Small intestine (tissue), 7 donors: ENCODE results near the gene TAPBPL. TPM values are rescaled to one million over a fixed set of nuclear protein-coding genes. Genes with fewer than 3 reads are reported as not detected.
A peak's percentile ranks its signal among the peaks of the same experiment; 100 is the strongest.

Experiments
- DNase-seq, 2 donors: peaks; one replicate each; pipeline versions ENCODE4 v3.0.0 to v3.0.0-alpha.2; 2013
- FAIRE-seq: peaks from 2 replicates; lab custom pipeline; 2012; peaks lifted over from hg19 to GRCh38; lab: Jason Lieb, UNC
- H3K27ac ChIP-seq, 3 donors: one replicate each; pipeline ENCODE4 v1.5.1; 2013; ENCODE audit warnings: low read length in 2 of 3, mild to moderate bottlenecking in 2 of 3, control low read depth in 1 of 3, inconsistent platforms in 1 of 3, low read depth in 1 of 3, moderate library complexity in 1 of 3
- H3K27me3 ChIP-seq, 3 donors: one replicate each; pipeline ENCODE4 v1.6.1; 2013; ENCODE audit warnings: low read length in 3 of 3, inconsistent platforms in 1 of 3; ENCODE audit not compliant: control insufficient read depth in 3 of 3, insufficient read depth in 3 of 3
- H3K36me3 ChIP-seq, 3 donors: one replicate each; pipeline ENCODE4 v1.6.1; 2013; ENCODE audit warnings: low read length in 3 of 3, inconsistent platforms in 1 of 3, low read depth in 1 of 3, mild to moderate bottlenecking in 1 of 3, moderate library complexity in 1 of 3; ENCODE audit not compliant: control insufficient read depth in 3 of 3, insufficient read depth in 2 of 3
- H3K4me1 ChIP-seq, 3 donors: one replicate each; pipeline ENCODE4 v1.6.1; 2013; ENCODE audit warnings: low read length in 2 of 3, inconsistent platforms in 1 of 3, low read depth in 1 of 3, mild to moderate bottlenecking in 1 of 3, moderate library complexity in 1 of 3; ENCODE audit not compliant: control insufficient read depth in 3 of 3, insufficient read depth in 2 of 3
- H3K4me3 ChIP-seq, 3 donors: one replicate each; pipeline ENCODE4 v1.5.1; 2013; ENCODE audit warnings: low read length in 3 of 3, control low read depth in 1 of 3, inconsistent platforms in 1 of 3, low read depth in 1 of 3, mild to moderate bottlenecking in 1 of 3, moderate library complexity in 1 of 3
- H3K9me3 ChIP-seq, 2 donors: one replicate each; pipeline ENCODE4 v1.6.1; 2013; ENCODE audit warnings: low read depth in 1 of 2, low read length in 1 of 2; ENCODE audit not compliant: control insufficient read depth in 2 of 2, insufficient read depth in 1 of 2
- WGBS, 3 donors: extraction: QIAGEN DNeasy Blood & Tissue Kit; methylation state at CpG; one replicate each; pipeline ENCODE4 v1.1.7; 2013; 5-methylcytosine and 5-hydroxymethylcytosine counted together
- polyA plus RNA-seq, 4 donors: library from polyadenylated mRNA; stranded (reverse) in 3 of 4; unstranded in 1 of 4; fragments of 200-250 nt in 3 of 4; fragments of 120-200 nt in 1 of 4; gene quantifications; one replicate each; pipeline versions ENCODE4 v1.2.1 to v1.2.3, GENCODE V29; 2013
- donor health status: healthy with polysubstance abuse.
- donor health status: control.
- donor health status: control.
- donor health status: Bipolar disorder and iron deficiency.
- donor health status: healthy.

Gene TAPBPL
- polyA plus RNA-seq, 4 donors = 26.4 to 38.6 (median 33.2) TPM

DNA sequence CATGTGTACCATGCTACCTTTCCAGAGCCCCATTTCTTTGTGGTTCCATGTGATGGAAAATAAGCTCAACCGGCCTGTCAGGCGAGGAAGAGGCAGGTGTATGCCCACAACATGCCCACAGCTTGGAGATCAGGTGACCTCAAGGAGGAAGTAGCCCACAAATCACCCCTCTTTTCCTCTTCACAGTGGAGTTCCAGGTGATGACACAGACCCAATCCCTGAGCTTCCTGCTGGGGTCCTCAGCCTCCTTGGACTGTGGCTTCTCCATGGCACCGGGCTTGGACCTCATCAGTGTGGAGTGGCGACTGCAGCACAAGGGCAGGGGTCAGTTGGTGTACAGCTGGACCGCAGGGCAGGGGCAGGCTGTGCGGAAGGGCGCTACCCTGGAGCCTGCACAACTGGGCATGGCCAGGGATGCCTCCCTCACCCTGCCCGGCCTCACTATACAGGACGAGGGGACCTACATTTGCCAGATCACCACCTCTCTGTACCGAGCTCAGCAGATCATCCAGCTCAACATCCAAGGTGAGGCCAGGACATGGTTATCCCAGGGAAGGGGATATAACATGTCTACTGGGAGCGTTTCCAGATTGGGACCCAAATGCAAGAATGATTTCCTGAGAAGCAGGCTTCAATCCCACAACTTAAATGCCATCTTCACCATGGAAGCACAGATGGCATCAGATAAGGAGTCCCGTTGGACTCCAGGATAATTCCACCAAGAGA, 5.5 kb downstream of the TAPBPL start:
- H3K27ac ChIP-seq = no peak overlapping the region
- H3K27me3 ChIP-seq = no peaks in the 10 kb centered on the region
- no peak for DNase-seq
- H3K4me1 ChIP-seq = peaks cover 0 to 10% (median 0%) of the 10 kb centered on the region in 3 donors
- no peak overlapping the region for H3K4me3 ChIP-seq
- FAIRE-seq = no peak
- WGBS, 3 donors = 84 to 91% (median 88%) methylated on average over 12 of the region's 12 CpGs
- H3K9me3 ChIP-seq = no peaks in the 10 kb centered on the region
- peaks cover 21 to 71% (median 36%) of the 10 kb centered on the region in 3 donors for H3K36me3 ChIP-seq

- H3K9me3 ChIP-seq = no peaks in the 10 kb centered on the region
- 91 to 93% (median 92%) methylated on average over 14 of the region's 14 CpGs for WGBS, 3 donors
- peaks cover 24 to 74% (median 40%) of the 10 kb centered on the region in 3 donors for H3K36me3 ChIP-seq
- H3K27me3 ChIP-seq = no peaks in the 10 kb centered on the region
- FAIRE-seq = no peak
- H3K4me1 ChIP-seq = peaks cover 0 to 4% (median 3%) of the 10 kb centered on the region in 3 donors
- H3K27ac ChIP-seq = no peak overlapping the region
- H3K4me3 ChIP-seq = no peak overlapping the region
- no peak for DNase-seq
These were observed 6.6 kb downstream of the TAPBPL start for GRCh38 chr12:6458281-6459003.

GRCh38 chr12:6459004-6459337, 7.1 kb downstream of the TAPBPL start:
- Histone ChIP-seq H3K27me3 (no peaks in the 10 kb centered on the region), H3K36me3 (peaks cover 29 to 72% (median 40%) of the 10 kb centered on the region in 3 donors), H3K4me1 (peaks cover 0 to 3% (median 3%) of the 10 kb centered on the region in 3 donors), H3K27ac (no peak overlapping the region), H3K9me3 (no peaks in the 10 kb centered on the region), H3K4me3 (no peak overlapping the region)
- WGBS, 3 donors = 94 to 98% (median 96%) methylated on average over 2 of the region's 2 CpGs
- FAIRE-seq (no peak), DNase-seq (no peak)

DNA sequence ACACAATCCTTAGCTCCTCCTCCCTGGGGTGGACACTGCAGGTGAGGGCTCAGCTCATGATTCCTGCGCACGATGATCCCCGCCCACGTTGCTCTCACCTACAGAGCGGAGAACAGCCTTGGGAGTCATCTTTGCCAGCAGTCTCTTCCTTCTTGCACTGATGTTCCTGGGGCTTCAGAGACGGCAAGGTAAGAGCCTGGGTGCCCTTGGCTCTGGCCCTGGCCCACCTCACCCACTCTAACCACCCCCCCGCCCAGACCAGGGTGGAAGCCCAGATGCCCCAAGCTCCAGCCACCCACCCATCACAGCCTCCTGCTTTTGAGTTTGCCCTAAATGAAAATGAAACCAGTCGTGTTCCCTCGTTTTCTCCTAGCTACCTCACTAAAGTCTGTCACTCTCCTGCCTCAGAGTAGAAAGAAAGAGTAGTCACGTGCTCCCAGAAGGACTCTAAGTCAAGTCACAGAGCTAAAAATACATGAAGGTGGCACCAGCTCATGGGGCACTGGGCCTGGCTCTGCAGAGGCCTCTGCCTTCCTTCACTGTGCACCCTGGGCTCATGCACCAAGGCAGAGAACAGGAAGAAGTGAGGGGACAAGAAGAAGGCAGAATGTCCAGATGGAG, 9.0 kb downstream of the TAPBPL start:
- no peaks in the 10 kb centered on the region for H3K27me3 ChIP-seq
- peak overlapping the region in 2 of 3 donors; percentile 78 to 95 for H3K27ac ChIP-seq
- peaks cover 0 to 3% (median 3%) of the 10 kb centered on the region in 3 donors for H3K4me1 ChIP-seq
- no peak overlapping the region for H3K4me3 ChIP-seq
- H3K36me3 ChIP-seq = peaks cover 30 to 78% (median 31%) of the 10 kb centered on the region in 3 donors
- H3K9me3 ChIP-seq = no peaks in the 10 kb centered on the region
- no peak for DNase-seq
- no peak for FAIRE-seq
- 58 to 72% (median 69%) methylated on average over 10 of the region's 10 CpGs for WGBS, 3 donors

DNA sequence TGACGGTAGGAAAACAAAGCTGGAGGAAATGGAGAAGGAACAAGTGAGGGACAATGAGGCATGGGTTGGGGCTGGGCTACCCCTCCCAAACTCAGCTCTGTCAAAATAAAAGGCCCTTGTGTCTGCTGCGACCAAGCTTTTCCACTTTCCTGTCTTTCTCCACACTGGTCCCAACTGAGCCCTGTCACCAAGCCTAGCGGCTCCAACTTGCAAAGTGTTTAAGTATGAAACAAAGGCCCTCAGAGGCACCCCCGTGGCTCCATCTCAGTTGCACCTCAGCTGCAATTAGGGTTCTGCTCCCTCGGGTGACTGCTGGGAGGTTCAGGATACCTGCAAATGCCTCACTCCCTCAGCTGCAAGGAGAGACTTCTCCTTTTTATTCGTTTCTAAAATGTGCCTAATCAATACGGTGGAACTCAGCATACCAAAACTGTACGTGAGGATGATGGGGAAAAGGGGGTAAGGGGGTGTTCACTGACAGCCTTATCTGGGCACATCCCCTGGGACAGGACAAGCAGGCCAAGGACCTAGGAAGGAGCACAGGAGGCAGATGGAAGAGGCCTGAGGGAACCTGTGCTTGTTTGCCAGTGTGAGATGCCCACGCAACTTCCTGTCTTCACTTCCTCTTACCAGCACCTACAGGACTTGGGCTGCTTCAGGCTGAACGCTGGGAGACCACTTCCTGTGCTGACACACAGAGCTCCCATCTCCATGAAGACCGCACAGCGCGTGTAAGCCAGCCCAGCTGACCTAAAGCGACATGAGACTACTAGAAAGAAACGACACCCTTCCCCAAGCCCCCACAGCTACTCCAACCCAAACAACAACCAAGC, 9.8 kb downstream of the TAPBPL start:
- H3K27me3 ChIP-seq = no peaks in the 10 kb centered on the region
- WGBS, 3 donors = 60 to 77% (median 66%) methylated on average over 15 of the region's 15 CpGs
- FAIRE-seq (no peak), DNase-seq (peak in 1 of 2 donors; percentile 73)
- peaks cover 31 to 81% (median 34%) of the 10 kb centered on the region in 3 donors for H3K36me3 ChIP-seq
- H3K27ac ChIP-seq = peak overlapping the region; percentile 15 to 95 (median 78)
- no peaks in the 10 kb centered on the region for H3K9me3 ChIP-seq
- H3K4me1 ChIP-seq = peaks cover 0 to 3% (median 3%) of the 10 kb centered on the region in 3 donors
- no peak overlapping the region for H3K4me3 ChIP-seq

- Histone ChIP-seq H3K27me3 (no peaks in the 10 kb centered on the region), H3K27ac (peak overlapping the region in 2 of 3 donors; percentile 5 to 95), H3K36me3 (peaks cover 25 to 76% (median 32%) of the 10 kb centered on the region in 3 donors), H3K9me3 (no peaks in the 10 kb centered on the region), H3K4me1 (peaks cover 0 to 3% (median 3%) of the 10 kb centered on the region in 3 donors), H3K4me3 (no peak overlapping the region)
- no peak for FAIRE-seq
- 85 to 89% (median 88%) methylated on average over 14 of the region's 14 CpGs for WGBS, 3 donors
- DNase-seq = no peak
These were observed 10.6 kb downstream of the TAPBPL start for GRCh38 chr12:6462234-6462995.

GRCh38 chr12:6463216-6463615, 11.4 kb downstream of the TAPBPL start:
- DNase-seq = no peak
- FAIRE-seq = no peak
- Histone ChIP-seq H3K36me3 (peaks cover 20 to 68% (median 32%) of the 10 kb centered on the region in 3 donors), H3K27ac (peak overlapping the region in 2 of 3 donors; percentile 5 to 95), H3K27me3 (no peaks in the 10 kb centered on the region), H3K9me3 (no peaks in the 10 kb centered on the region), H3K4me1 (peaks cover 0 to 3% (median 3%) of the 10 kb centered on the region in 3 donors), H3K4me3 (no peak overlapping the region)
- 59 to 61% (median 61%) methylated on average over 7 of the region's 7 CpGs for WGBS, 3 donors
